ENCODE measurements around the gene RALGPS1. TPM values are rescaled to one million over a fixed set of nuclear protein-coding genes. Genes with fewer than 3 reads are reported as not detected.

Gene RALGPS1
- polyA plus RNA-seq, 1 donor = 7.9 TPM

GRCh38 chr9:127078988-127079387, 164.4 kb downstream of the RALGPS1 start:
- DNase-seq (ENCODE audit: low read depth) = no peak

- DNase-seq (ENCODE audit: low read depth) = no peak
These were observed 165.0 kb downstream of the RALGPS1 start for GRCh38 chr9:127079446-127080140.

- DNase-seq (ENCODE audit: low read depth) = no peak
These were observed 166.9 kb downstream of the RALGPS1 start for GRCh38 chr9:127081250-127082185.

- no peak for DNase-seq (ENCODE audit: low read depth)
These were observed 168.8 kb downstream of the RALGPS1 start for GRCh38 chr9:127083138-127083980.

GRCh38 chr9:127084076-127085039, 169.8 kb downstream of the RALGPS1 start:
- DNase-seq (ENCODE audit: low read depth) = no peak

GRCh38 chr9:127085186-127085585, 170.6 kb downstream of the RALGPS1 start:
- DNase-seq (ENCODE audit: low read depth) = no peak

GRCh38 chr9:127086771-127087170, 172.2 kb downstream of the RALGPS1 start:
- no peak for DNase-seq (ENCODE audit: low read depth)

GRCh38 chr9:127087411-127087810, 172.8 kb downstream of the RALGPS1 start:
- DNase-seq (ENCODE audit: low read depth) = no peak

GRCh38 chr9:127087836-127088235, 173.3 kb downstream of the RALGPS1 start:
- no peak for DNase-seq (ENCODE audit: low read depth)

GRCh38 chr9:127088724-127089615, 174.4 kb downstream of the RALGPS1 start:
- DNase-seq (ENCODE audit: low read depth) = no peak

- DNase-seq (ENCODE audit: low read depth) = no peak
These were observed 175.1 kb downstream of the RALGPS1 start for GRCh38 chr9:127089631-127090081.

- DNase-seq (ENCODE audit: low read depth) = no peak
These were observed 175.9 kb downstream of the RALGPS1 start for GRCh38 chr9:127090341-127090985.

GRCh38 chr9:127091526-127091925, 176.9 kb downstream of the RALGPS1 start:
- no peak for DNase-seq (ENCODE audit: low read depth)

- no peak for DNase-seq (ENCODE audit: low read depth)
These were observed 177.5 kb downstream of the RALGPS1 start for GRCh38 chr9:127092041-127092608.

GRCh38 chr9:127093319-127094020, 178.9 kb downstream of the RALGPS1 start:
- DNase-seq (ENCODE audit: low read depth) = no peak

GRCh38 chr9:127095411-127095810, 180.8 kb downstream of the RALGPS1 start:
- no peak for DNase-seq (ENCODE audit: low read depth)

- peak; percentile 64 for DNase-seq (ENCODE audit: low read depth)
These were observed 181.6 kb downstream of the RALGPS1 start for GRCh38 chr9:127096208-127096607.

- DNase-seq (ENCODE audit: low read depth) = no peak
These were observed 183.1 kb downstream of the RALGPS1 start for GRCh38 chr9:127097683-127098082.

Data from forelimb muscle (tissue), 1 donor.